ENCODE results near the gene TMCC3.

- TF ChIP-seq CTCF (IDR thresholded peaks at IDR 0.05) (no peak), POLR2A (IDR thresholded peaks at IDR 0.05) (no peak)
Observed at GRCh38 chr12:94677778-94678177, 27.4 kb upstream of the TMCC3 start.

Data from uterus (tissue), 2 donors.